ENCODE results near the gene CSRP3. TPM values are rescaled to one million over a fixed set of nuclear protein-coding genes. Genes with fewer than 3 reads are reported as not detected.
"Not testable (repeated sequence)": the region's sequence is repeated elsewhere in the genome, so short reads cannot be mapped to it uniquely, and the experiment has no call there.

Gene CSRP3
- total RNA-seq, 1 donor from 2014 or later = not detected

DNA sequence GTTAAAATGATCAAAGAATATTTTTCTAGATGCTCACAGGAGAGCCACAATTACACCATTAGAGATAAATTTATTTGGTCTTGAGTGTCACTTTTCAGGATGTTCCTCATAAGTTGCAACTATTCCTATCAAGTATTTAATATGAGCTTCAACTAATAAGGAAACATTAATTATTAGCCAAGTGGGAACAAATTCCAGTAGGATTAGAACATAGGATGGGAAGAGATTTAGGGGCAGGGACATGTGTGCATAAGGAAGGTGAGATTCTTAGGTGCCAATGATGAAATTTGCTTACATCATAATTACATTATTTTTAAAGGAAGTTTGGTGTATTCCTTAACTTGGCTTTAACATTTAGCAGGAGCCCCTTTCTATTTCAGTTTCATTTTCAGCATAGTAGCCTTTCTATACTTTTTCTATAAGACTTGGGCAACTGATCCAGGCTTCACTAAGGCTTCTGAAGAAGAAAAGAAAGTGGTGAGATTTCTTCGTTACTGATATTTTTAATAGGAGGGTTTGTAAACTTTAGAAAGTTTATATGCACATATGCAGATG is 38.8 kb downstream of the CSRP3 start:
- TF ChIP-seq, protein P1, sequence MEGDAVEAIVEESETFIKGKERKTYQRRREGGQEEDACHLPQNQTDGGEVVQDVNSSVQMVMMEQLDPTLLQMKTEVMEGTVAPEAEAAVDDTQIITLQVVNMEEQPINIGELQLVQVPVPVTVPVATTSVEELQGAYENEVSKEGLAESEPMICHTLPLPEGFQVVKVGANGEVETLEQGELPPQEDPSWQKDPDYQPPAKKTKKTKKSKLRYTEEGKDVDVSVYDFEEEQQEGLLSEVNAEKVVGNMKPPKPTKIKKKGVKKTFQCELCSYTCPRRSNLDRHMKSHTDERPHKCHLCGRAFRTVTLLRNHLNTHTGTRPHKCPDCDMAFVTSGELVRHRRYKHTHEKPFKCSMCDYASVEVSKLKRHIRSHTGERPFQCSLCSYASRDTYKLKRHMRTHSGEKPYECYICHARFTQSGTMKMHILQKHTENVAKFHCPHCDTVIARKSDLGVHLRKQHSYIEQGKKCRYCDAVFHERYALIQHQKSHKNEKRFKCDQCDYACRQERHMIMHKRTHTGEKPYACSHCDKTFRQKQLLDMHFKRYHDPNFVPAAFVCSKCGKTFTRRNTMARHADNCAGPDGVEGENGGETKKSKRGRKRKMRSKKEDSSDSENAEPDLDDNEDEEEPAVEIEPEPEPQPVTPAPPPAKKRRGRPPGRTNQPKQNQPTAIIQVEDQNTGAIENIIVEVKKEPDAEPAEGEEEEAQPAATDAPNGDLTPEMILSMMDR (IDR thresholded peaks at IDR 0.05) = no peak
- DNase-seq (ENCODE audit: low spot score in 2 of 2) = no peak
- H3K4me1 ChIP-seq = no peaks in the 10 kb centered on the region
- no peaks in the 10 kb centered on the region for H3K27me3 ChIP-seq
- no peaks in the 10 kb centered on the region for H3K9me3 ChIP-seq
- H3K36me3 ChIP-seq = peaks cover 0 to 9% of the 10 kb centered on the region in 2 donors
- no peak overlapping the region for H3K27ac ChIP-seq
- intact Hi-C loops (cut with DNase I) = no loop called here
- H3K4me3 ChIP-seq = no peak overlapping the region

DNA sequence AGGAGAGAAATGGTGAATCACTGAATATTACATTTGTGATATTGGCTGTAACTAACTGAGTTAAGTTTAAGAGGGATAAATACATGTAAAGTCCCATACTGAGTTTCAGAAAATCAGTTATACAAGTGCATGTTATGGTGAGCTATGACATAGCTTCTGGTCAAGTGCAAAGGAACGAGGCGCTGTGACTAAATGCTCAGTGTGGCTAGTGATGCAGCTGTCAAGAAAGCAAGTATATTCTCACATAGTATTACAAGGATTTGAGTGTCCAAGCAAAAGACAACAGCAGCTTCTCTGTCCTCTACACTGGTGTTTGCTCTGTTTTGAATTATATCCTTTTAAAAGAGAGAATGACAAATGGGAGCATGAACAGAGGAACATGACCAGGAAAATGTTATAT is 40.1 kb downstream of the CSRP3 start:
- TF ChIP-seq, protein P1 (IDR thresholded peaks at IDR 0.05) = no peak
- H3K27me3 ChIP-seq = no peaks in the 10 kb centered on the region
- H3K27ac ChIP-seq = no peak overlapping the region
- H3K36me3 ChIP-seq = peaks cover 0 to 3% of the 10 kb centered on the region in 2 donors
- DNase-seq (ENCODE audit: low spot score in 2 of 2) = no peak
- H3K4me1 ChIP-seq = no peaks in the 10 kb centered on the region
- intact Hi-C loops (cut with DNase I) = no loop called here
- H3K9me3 ChIP-seq = no peaks in the 10 kb centered on the region
- H3K4me3 ChIP-seq = no peak overlapping the region

DNA sequence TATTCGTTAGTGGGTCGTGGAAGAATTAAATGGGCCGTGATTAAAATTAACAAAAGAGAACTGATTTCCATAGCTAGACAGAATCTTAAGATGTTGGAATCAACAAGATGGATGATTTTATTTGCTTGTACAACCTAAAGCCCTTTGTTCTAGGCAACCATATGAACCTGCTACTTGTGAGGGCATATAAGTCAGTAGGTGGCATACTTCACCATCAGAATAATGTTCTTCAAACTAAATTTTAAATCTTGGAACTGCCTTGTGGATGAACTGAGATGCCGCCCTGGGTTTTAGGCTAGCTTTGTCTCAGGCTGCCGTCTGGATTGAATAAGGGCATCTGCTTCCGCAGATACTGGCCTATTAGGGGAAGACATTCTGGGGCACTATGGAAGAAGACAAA is 40.9 kb downstream of the CSRP3 start:
- H3K27ac ChIP-seq = no peak overlapping the region
- no peak overlapping the region for H3K4me3 ChIP-seq
- no peak for DNase-seq (ENCODE audit: low spot score in 2 of 2)
- peaks cover 0 to 3% of the 10 kb centered on the region in 2 donors for H3K36me3 ChIP-seq
- intact Hi-C loops (cut with DNase I) = no loop called here
- no peaks in the 10 kb centered on the region for H3K4me1 ChIP-seq
- no peaks in the 10 kb centered on the region for H3K27me3 ChIP-seq
- TF ChIP-seq, protein P1 (IDR thresholded peaks at IDR 0.05) = no peak
- no peaks in the 10 kb centered on the region for H3K9me3 ChIP-seq

DNA sequence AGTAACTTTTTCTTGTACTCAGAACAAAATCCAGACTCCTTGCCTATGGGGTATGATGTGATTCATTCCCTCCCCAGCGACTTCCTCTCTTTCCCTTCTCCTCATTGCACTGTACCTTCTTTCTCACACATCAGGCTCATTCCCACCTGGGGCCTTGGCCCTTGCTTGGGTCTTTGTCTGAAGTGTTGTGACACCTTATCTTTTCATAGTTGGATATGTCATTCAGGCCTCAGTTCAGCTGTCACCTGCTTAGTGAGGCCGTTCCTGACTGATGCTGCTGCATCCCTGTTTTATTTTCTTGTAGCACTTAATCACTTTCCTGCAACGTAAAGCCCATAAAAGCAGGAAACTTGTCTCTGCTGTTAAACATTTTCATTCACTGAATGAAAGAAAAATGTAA is 44.9 kb downstream of the CSRP3 start:
- DNase-seq (ENCODE audit: low spot score in 2 of 2) = no peak
- Histone ChIP-seq H3K36me3 (peaks cover 4 to 15% of the 10 kb centered on the region in 2 donors), H3K4me1 (no peaks in the 10 kb centered on the region), H3K27me3 (no peaks in the 10 kb centered on the region), H3K27ac (no peak overlapping the region), H3K4me3 (no peak overlapping the region), H3K9me3 (no peaks in the 10 kb centered on the region)
- intact Hi-C loops (cut with DNase I) = no loop called here
- TF ChIP-seq, protein P1 (IDR thresholded peaks at IDR 0.05) = no peak

DNA sequence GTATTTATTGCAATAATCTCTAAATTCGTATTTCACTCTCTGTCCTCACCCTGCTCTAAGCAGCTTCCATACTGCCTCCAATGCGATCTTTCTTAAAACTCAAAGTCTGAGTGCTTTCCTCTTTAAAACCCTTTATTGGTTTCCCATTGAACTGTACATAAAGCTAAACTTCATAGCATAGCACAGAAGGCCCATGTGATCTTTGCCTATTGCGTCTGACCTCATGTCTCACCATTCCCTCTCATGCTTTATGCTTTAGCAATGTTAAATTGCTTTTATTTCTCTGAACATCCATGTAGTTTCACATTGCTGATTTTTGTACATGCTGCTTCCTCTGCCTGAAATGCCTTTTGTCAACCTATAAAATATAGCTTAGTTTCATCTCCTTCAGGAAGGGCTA is 56.5 kb downstream of the CSRP3 start:
- no peaks in the 10 kb centered on the region for H3K27me3 ChIP-seq

DNA sequence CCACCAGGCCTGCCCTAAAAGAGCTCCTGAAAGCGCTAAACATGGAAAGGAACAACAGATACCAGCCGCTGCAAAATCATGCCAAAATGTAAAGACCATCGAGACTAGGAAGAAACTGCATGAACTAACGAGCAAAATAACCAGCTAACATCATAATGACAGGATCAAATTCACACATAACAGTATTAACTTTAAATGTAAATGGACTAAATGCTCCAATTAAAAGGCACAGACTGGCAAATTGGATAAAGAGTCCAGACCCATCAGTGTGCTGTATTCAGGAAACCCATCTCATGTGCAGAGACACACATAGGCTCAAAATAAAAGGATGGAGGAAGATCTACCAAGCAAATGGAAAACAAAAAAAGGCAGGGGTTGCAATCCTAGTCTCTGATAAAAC is 64.9 kb downstream of the CSRP3 start:
- H3K36me3 ChIP-seq; H3K4me1 ChIP-seq; H3K4me3 ChIP-seq; H3K27ac ChIP-seq; DNase-seq (ENCODE audit: low spot score in 2 of 2); H3K27me3 ChIP-seq; intact Hi-C loops (cut with DNase I): not testable (repeated sequence)
- peaks cover 0 to 13% of the 10 kb centered on the region in 2 donors for H3K9me3 ChIP-seq

More for the DNA sequence above, 56.5 kb downstream of the CSRP3 start:
- no peak for DNase-seq (ENCODE audit: low spot score in 2 of 2)
- H3K4me3 ChIP-seq = no peak overlapping the region
- TF ChIP-seq, protein P1 (IDR thresholded peaks at IDR 0.05) = no peak
- no peak overlapping the region for H3K27ac ChIP-seq
- H3K36me3 ChIP-seq = peaks cover 3 to 4% of the 10 kb centered on the region in 2 donors
- no peaks in the 10 kb centered on the region for H3K4me1 ChIP-seq
- intact Hi-C loops (cut with DNase I) = no loop called here
- no peaks in the 10 kb centered on the region for H3K9me3 ChIP-seq
